ENCODE results near the gene LEF1.

The LEF1 gene

GRCh38 chr4:108045687-108046024, 123.1 kb downstream of the LEF1 start:
- TF ChIP-seq CTCF (IDR thresholded peaks at IDR 0.05; ENCODE audit: borderline replicate concordance, control extremely low read depth, extremely low read depth, insufficient read depth, missing control alignments), result no peak
- in situ Hi-C loops (cut with MboI; ENCODE audit: low sequenced_read_pairs, unreplicated experiment), result no loop called here
- DNase-seq (ENCODE audit: low spot score), result no peak

- no peak for TF ChIP-seq CTCF (IDR thresholded peaks at IDR 0.05; ENCODE audit: borderline replicate concordance, control extremely low read depth, extremely low read depth, insufficient read depth, missing control alignments)
- in situ Hi-C loops (cut with MboI; ENCODE audit: low sequenced_read_pairs, unreplicated experiment), result no loop called here
- no peak for DNase-seq (ENCODE audit: low spot score)
Measured at GRCh38 chr4:108044951-108045686, 123.6 kb downstream of the LEF1 start.

- TF ChIP-seq CTCF (IDR thresholded peaks at IDR 0.05; ENCODE audit: borderline replicate concordance, control extremely low read depth, extremely low read depth, insufficient read depth, missing control alignments), result no peak
- in situ Hi-C loops (cut with MboI; ENCODE audit: low sequenced_read_pairs, unreplicated experiment), result no loop called here
- no peak for DNase-seq (ENCODE audit: low spot score)
Measured at GRCh38 chr4:108043526-108043925, 125.2 kb downstream of the LEF1 start.

- peak; percentile 35 for TF ChIP-seq CTCF (IDR thresholded peaks at IDR 0.05; ENCODE audit: borderline replicate concordance, control extremely low read depth, extremely low read depth, insufficient read depth, missing control alignments)
- in situ Hi-C loops (cut with MboI; ENCODE audit: low sequenced_read_pairs, unreplicated experiment), result no loop called here
- DNase-seq (ENCODE audit: low spot score), result no peak
Measured at GRCh38 chr4:108042927-108043326, 125.8 kb downstream of the LEF1 start.

- no peak for TF ChIP-seq CTCF (IDR thresholded peaks at IDR 0.05; ENCODE audit: borderline replicate concordance, control extremely low read depth, extremely low read depth, insufficient read depth, missing control alignments)
- no peak for DNase-seq (ENCODE audit: low spot score)
- in situ Hi-C loops (cut with MboI; ENCODE audit: low sequenced_read_pairs, unreplicated experiment), result no loop called here
Measured at GRCh38 chr4:108037884-108038283, 130.8 kb downstream of the LEF1 start.

- DNase-seq (ENCODE audit: low spot score), result peak; percentile 73
- no peak for TF ChIP-seq CTCF (IDR thresholded peaks at IDR 0.05; ENCODE audit: borderline replicate concordance, control extremely low read depth, extremely low read depth, insufficient read depth, missing control alignments)
Measured at GRCh38 chr4:108036213-108036612, 132.5 kb downstream of the LEF1 start.

More at GRCh38 chr4:108036213-108036612, 132.5 kb downstream of the LEF1 start:
- in situ Hi-C loops (cut with MboI; ENCODE audit: low sequenced_read_pairs, unreplicated experiment), result no loop called here
